GM10248 (cell line): ENCODE measurements around the gene LTBR.

Source experiments
- CTCF ChIA-PET: fragments of 300-600 bp; sonication (Branson Sonifier 250); formaldehyde crosslinking; extraction: SDS; loops from one replicate; lab custom pipeline; 2021; ENCODE audit warnings: antibody characterized with exemption; lab: Yijun Ruan, JAX
- POLR2A ChIA-PET: fragments of 350-650 bp; sonication (Branson Sonifier 250); formaldehyde crosslinking; extraction: SDS; loops from one replicate; lab custom pipeline; 2020; ENCODE audit warnings: antibody characterized with exemption; lab: Yijun Ruan, JAX
- DNase-seq: peaks from one replicate; pipeline ENCODE4 v3.0.0; 2012; ENCODE audit errors: extremely low spot score
- TF ChIP-seq, protein P1 (sequence below): IDR thresholded peaks from 2 replicates; pipeline ENCODE4 v1.5.1; 2012; ENCODE audit warnings: mild to moderate bottlenecking, low read depth; ENCODE audit errors: extremely low read depth, missing control alignments, control extremely low read depth

The LTBR gene

DNA sequence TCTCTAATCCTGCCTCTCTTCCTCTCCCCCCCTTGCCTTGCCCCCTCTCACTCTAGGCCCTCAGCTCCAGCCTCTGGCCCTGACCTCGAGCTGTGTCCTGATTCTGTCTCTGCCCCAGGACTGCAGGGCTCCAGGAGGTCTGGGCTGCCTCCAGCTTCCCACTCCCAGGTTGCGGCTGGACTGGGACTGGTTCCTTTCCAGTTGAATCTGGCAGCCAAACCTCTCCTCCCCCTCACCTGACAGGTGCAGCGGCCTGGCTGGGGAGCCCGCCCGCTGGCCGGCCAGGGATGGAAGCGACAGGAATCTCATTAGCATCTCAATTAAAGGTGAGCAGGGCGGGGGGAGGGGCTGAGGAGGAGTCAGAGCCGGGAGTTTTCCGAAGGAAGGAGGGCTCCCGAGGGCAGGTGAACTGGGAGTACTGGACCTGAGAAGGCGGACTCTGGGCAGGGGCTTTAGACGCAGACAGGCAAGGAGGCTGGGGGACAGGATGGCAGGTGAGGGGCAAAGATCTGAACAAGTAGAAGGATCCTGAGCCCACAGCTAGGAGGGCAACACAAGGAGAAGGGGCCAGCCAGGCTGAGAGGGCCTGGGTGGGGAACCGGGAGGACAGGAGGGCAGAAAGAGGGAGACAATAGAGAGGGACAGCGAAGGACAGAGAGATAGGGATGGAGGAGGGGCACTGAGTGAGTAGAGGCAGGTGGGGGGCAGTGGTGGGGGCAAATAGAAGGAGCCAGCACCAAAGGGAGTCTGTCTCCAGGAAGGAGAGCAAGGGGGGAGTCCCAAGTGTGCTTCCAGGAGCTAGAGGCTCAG, 8.5 kb upstream of the LTBR start, which contains the start of gene SCNN1A:
TSS of gene SCNN1A (minus strand) at position 295 of the 810 bp plus-strand sequence. CDS start 780 bp downstream, outside the sequence.
- no peak for DNase-seq
- ChIA-PET POLR2A (no interaction called here), CTCF (interaction anchor here (2.3 kb wide), 1 partner anchor 90 kb away, joined by 5 read pairs; no protein-coding TSS in a partner anchor)
- TF ChIP-seq, protein P1, sequence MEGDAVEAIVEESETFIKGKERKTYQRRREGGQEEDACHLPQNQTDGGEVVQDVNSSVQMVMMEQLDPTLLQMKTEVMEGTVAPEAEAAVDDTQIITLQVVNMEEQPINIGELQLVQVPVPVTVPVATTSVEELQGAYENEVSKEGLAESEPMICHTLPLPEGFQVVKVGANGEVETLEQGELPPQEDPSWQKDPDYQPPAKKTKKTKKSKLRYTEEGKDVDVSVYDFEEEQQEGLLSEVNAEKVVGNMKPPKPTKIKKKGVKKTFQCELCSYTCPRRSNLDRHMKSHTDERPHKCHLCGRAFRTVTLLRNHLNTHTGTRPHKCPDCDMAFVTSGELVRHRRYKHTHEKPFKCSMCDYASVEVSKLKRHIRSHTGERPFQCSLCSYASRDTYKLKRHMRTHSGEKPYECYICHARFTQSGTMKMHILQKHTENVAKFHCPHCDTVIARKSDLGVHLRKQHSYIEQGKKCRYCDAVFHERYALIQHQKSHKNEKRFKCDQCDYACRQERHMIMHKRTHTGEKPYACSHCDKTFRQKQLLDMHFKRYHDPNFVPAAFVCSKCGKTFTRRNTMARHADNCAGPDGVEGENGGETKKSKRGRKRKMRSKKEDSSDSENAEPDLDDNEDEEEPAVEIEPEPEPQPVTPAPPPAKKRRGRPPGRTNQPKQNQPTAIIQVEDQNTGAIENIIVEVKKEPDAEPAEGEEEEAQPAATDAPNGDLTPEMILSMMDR, result no peak

DNA sequence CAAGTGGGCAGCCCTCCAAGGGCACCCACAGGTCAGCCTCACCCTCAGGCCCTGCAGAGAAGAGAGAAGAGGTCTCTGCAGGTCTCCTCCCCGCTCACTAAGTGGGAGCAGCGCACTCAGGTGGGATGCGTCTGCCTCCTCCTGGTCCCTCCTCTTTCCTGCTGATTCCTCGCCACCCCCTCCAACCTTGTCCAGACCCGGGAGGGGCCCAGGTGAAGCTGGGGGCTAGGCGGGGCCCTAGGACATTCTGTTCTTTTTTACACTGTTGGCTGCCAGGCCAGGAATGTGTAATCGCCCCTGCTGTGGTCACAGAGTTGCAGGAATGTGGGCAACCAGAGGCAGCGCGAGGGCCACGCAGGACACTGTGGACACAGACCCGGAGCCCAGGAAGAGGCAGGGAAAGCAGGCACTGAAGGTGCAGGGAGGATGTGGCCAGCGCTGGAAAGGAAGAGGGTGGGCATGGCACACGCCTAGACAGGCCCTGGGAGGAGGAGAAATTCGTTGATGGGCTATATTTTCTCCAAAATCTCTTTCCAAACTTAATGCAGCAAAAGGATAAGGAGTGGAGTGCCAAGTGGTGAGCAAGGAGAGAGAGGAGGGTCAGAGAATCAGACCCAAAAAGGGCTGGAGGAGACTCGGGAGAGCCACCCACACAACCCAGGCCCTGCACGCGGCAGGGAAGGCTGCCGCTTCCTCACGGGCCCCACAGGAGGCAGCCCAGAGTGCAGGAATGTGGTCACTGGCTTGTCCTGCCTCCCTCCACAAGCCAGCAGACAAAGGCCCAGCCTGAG, 7.7 kb upstream of the LTBR start:
- no peak for DNase-seq
- ChIA-PET CTCF (no interaction called here), POLR2A (no interaction called here)
- TF ChIP-seq, protein P1, result no peak

DNA sequence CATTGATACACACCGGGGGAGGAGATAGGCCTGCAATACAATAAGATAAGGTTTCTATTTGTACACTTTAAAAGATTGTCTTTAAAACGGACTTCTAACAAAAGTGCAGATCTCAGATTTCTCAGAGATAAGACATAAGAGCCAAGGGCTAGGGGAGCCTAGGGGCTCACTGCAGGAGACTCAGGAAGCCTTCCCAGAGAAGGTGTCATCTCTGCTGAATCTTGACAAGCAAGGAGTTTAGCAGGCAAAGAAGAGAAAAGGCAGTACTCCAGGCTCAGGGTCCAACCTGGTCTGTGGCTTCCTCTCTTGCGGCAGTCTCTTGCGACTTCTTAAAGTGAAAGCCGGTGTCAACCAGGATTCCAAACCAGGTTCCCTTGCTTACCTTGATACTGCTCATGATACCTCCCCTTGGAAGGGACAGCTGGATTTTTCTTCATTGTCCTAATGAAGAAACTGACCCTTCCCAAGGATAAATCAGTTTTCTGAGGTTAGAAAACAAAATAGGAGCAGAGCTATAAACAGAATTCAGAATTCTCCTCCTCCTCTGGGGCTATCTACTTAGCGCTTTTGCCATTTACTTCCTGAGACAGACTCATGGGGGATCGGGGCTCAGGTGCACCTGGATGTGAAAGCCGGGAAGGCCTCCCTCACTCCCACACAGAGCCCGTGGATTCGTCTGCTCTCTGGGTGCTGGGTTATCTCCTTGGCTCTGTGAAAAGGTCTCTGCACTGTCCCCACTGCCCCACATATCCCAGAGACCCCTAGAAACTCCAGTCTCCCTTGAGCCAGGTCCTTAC, 6.9 kb upstream of the LTBR start:
- POLR2A ChIA-PET, result no interaction called here

GRCh38 chr12:6377667-6377994, 6.3 kb upstream of the LTBR start:
- no peak for DNase-seq
- ChIA-PET POLR2A (no interaction called here), CTCF (interaction anchor here (1.0 kb wide), 1 partner anchor 21 kb away, joined by 3 read pairs; no protein-coding TSS in a partner anchor)
- TF ChIP-seq, protein P1, result no peak

More for the DNA sequence above, 6.9 kb upstream of the LTBR start:
- CTCF ChIA-PET, result interaction anchor here (1.0 kb wide), 1 partner anchor 20 kb away, joined by 3 read pairs; no protein-coding TSS in a partner anchor
- TF ChIP-seq, protein P1, result no peak
- no peak for DNase-seq

GRCh38 chr12:6378709-6379472, 5.1 kb upstream of the LTBR start:
- no peak for DNase-seq
- ChIA-PET POLR2A (interaction anchor here (0.7 kb wide), 1 partner anchor 63 kb away, joined by 3 read pairs; no protein-coding TSS in a partner anchor), CTCF (interaction anchor here (1.0 kb wide), 1 partner anchor 39 kb away, joined by 3 read pairs; no protein-coding TSS in a partner anchor)
- TF ChIP-seq, protein P1, result no peak
